ENCODE measurements around the gene ARHGEF2. TPM values are rescaled to one million over a fixed set of nuclear protein-coding genes. Genes with fewer than 3 reads are reported as not detected.

The ARHGEF2 gene
- total and polyA plus RNA-seq, 12 donors, result 22.7 to 79.8 (median 56.9) TPM

DNA sequence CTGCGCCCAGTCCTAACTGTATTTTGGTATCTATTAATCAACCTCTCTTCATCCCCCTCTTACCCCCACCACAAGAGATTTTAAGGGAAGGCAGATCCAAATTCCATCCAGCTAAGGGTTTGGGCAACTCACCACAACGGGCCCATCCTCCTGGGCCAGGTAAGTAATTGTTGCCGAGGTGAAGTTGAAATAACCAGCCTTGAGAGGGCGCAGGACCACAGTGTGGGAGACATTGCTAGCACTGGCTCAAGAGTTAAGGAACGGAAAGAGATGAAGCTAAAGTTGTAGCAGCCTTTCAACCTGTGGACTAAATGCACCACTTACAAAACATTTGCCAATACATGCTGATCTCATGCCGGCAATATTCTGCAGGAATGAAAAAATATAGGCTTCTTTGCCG is 36.5 kb upstream of the ARHGEF2 start:
- Histone ChIP-seq H3K36me3 (peaks cover 0 to 100% (median 71%) of the 10 kb centered on the region in 9 donors), H3K27ac (no peak overlapping the region), H3K4me3 (no peak overlapping the region), H3K9me3 (no peaks in the 10 kb centered on the region), H3K4me1 (peaks cover 0 to 15% (median 8%) of the 10 kb centered on the region in 9 donors), H3K27me3 (no peaks in the 10 kb centered on the region)
- ATAC-seq (no peak), DNase-seq (no peak)
- TF ChIP-seq, protein P1, sequence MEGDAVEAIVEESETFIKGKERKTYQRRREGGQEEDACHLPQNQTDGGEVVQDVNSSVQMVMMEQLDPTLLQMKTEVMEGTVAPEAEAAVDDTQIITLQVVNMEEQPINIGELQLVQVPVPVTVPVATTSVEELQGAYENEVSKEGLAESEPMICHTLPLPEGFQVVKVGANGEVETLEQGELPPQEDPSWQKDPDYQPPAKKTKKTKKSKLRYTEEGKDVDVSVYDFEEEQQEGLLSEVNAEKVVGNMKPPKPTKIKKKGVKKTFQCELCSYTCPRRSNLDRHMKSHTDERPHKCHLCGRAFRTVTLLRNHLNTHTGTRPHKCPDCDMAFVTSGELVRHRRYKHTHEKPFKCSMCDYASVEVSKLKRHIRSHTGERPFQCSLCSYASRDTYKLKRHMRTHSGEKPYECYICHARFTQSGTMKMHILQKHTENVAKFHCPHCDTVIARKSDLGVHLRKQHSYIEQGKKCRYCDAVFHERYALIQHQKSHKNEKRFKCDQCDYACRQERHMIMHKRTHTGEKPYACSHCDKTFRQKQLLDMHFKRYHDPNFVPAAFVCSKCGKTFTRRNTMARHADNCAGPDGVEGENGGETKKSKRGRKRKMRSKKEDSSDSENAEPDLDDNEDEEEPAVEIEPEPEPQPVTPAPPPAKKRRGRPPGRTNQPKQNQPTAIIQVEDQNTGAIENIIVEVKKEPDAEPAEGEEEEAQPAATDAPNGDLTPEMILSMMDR (IDR thresholded peaks at IDR 0.05), result no peak
- WGBS, 2 donors, result 94% methylated on average over 7 of the region's 7 CpGs
- intact Hi-C loops (cut with DNase I), result no loop called here

DNA sequence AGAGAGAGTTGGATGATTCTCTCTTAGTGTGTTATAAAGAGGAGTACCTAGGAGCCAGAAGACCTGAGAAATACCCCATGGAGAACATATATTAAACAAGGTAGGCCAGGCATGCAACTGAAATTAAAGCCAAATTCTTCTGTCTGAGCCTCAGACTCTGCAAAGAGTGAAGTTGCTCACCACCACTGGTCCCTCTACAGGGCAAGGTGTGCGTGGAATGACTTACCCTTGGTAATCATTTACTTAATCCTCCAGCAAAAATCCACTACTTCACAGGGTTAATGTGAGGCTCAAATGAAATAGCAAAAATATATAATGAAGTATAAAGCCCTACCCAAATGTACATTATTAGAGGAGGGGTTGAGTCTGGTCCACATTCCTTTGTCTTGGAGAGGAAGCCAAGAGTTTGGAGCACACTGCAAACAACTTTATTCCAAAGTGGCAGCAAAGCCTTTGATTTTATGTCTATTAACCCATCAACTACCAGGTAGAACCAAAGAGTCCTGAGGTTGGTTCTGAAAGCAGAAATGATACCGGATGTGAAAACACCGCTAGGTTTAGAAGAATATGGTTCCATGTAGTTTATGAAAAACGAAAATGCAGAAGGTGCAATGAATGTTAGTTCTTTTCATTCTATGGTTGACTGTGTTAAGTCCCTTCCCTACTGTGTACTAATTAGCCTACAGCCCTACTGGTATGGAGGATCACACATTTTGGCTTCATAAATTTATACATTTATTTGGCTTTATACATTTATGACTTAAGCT is 33.9 kb upstream of the ARHGEF2 start:
- Histone ChIP-seq H3K4me3 (no peak overlapping the region), H3K9me3 (no peaks in the 10 kb centered on the region), H3K4me1 (no peaks in the 10 kb centered on the region), H3K36me3 (peaks cover 0 to 100% (median 73%) of the 10 kb centered on the region in 9 donors), H3K27ac (no peak overlapping the region), H3K27me3 (no peaks in the 10 kb centered on the region)
- ATAC-seq (no peak), DNase-seq (no peak)
- intact Hi-C loops (cut with DNase I), result no loop called here
- 94 to 96% methylated on average over 4 of the region's 4 CpGs for WGBS, 2 donors
- TF ChIP-seq, protein P1 (IDR thresholded peaks at IDR 0.05), result no peak

DNA sequence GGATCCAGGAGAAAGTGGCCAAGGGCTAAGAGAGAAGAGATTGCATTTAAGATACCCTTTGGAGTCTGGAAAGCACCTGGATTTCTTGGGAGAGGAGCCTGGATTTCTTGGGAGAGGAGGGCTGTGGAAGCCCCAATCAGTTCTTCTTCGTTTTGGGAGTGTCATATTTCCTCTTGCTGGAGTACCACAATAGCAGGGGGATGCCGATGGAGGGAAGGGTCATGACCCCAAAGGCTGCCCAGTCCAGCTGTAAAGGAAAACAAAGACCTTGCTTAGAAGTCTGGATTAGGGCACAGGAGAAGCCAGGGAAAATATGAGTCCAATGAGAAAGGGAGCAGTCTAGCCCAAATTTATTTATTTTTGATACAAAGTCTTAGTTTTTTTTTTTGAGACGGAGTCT is 31.1 kb upstream of the ARHGEF2 start:
- H3K4me3 ChIP-seq, result no peak overlapping the region
- H3K27me3 ChIP-seq, result no peaks in the 10 kb centered on the region
- intact Hi-C loops (cut with DNase I), result loop anchor here in 1 of 10 donors (10.0 kb wide), 1 partner anchor 55 kb away; the partner anchor contains the start of gene RAB25
- TF ChIP-seq, protein P1 (IDR thresholded peaks at IDR 0.05), result no peak
- 46 to 47% methylated on average over 3 of the region's 3 CpGs for WGBS, 2 donors
- H3K27ac ChIP-seq, result no peak overlapping the region
- peaks cover 0 to 3% (median 0%) of the 10 kb centered on the region in 9 donors for H3K4me1 ChIP-seq
- no peak for DNase-seq
- peaks cover 0 to 80% (median 55%) of the 10 kb centered on the region in 9 donors for H3K36me3 ChIP-seq
- ATAC-seq, result no peak
- H3K9me3 ChIP-seq, result no peaks in the 10 kb centered on the region

DNA sequence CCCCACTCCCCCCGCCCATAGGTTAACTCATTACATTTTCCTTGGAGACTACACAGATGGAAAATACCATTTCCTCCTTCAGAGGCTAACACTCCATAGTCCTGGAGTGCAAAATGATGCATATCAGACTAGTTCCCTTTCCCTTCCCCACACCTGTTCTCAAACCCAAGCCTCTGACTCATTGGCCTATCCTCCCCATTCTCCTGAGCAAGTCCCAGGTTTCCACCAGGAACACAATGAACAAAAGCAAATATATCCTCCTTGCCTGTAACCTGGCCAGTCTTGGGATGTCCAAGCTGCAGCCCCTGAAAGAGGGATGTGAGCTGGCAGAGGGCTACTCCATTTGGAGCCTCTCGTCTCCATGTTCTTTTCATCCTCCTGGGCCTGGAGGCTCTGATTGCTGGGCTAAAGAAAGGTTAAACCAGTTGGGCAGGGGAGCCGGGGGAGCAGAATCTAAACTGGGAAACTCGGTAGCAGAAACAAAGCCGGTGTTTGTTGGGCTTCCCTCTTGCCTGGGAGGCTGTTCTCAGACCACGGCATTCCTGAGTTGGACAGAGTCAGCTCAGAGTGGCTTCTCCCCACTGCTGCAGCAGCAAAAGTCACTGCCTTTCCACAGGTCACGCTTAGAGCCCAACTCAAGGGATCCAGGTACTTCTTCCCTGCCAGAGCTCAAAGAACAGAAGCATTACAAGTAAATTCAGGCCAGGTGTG is 28.5 kb upstream of the ARHGEF2 start:
- Histone ChIP-seq H3K4me3 (no peak overlapping the region), H3K4me1 (peaks cover 0 to 6% (median 0%) of the 10 kb centered on the region in 9 donors), H3K27me3 (no peaks in the 10 kb centered on the region), H3K36me3 (peaks cover 0 to 54% (median 31%) of the 10 kb centered on the region in 9 donors), H3K27ac (no peak overlapping the region), H3K9me3 (no peaks in the 10 kb centered on the region)
- ATAC-seq (peak in 1 of 8 donors; percentile 11), DNase-seq (no peak)
- intact Hi-C loops (cut with DNase I), result loop anchor here in 1 of 10 donors (10.0 kb wide), 1 partner anchor 58 kb away; the partner anchor contains the start of gene RAB25
- WGBS, 2 donors, result 57 to 60% methylated on average over 7 of the region's 7 CpGs
- TF ChIP-seq, protein P1 (IDR thresholded peaks at IDR 0.05), result no peak
